ENCODE data around the gene DNAH10. TPM values are rescaled to one million over a fixed set of nuclear protein-coding genes. Genes with fewer than 3 reads are reported as not detected.

DNAH10 gene
- total RNA-seq, 2 experiments from 2014 or later, result 0.11 to 0.19 TPM

- CTCF ChIA-PET (ENCODE audit: unreplicated experiment), result no interaction called here
- Histone ChIP-seq H2AFZ (ENCODE audit: low read length) (no peak overlapping the region), H3K36me3 (ENCODE audit: insufficient read depth, low read length) (no peaks in the 10 kb centered on the region), H3K9me2 (ENCODE audit: insufficient read depth, low read length) (no peaks in the 10 kb centered on the region), H4K20me1 (ENCODE audit: insufficient read depth, low read length) (no peaks in the 10 kb centered on the region), H3K4me1 (ENCODE audit: insufficient read depth, low read length, poor library complexity, severe bottlenecking) (no peaks in the 10 kb centered on the region), H3K9me3 (ENCODE audit: low read length) (no peaks in the 10 kb centered on the region), H3K79me2 (ENCODE audit: insufficient read depth, low read depth, low read length) (no peaks in the 10 kb centered on the region), H3K4me2 (ENCODE audit: low read length) (no peak overlapping the region), H3K27ac (ENCODE audit: low read depth, low read length, poor library complexity, severe bottlenecking) (no peak overlapping the region), H3K4me3 (ENCODE audit: low read depth, low read length, poor library complexity, severe bottlenecking) (no peak overlapping the region)
- no peak for DNase-seq (ENCODE audit: low spot score)
- intact Hi-C loops (cut with micrococcal nuclease; ENCODE audit: unreplicated experiment), result no loop called here
- no peak for TF ChIP-seq EZH2phosphoT487 (IDR thresholded peaks at IDR 0.05; ENCODE audit: borderline replicate concordance, low read depth, low read length)
- no peak for TF ChIP-seq CTCF (conservative IDR thresholded peaks at IDR 0.05; ENCODE audit: low read length)
- POLR2A ChIA-PET, result no interaction called here
- no TSS peak for BruUV-seq (replicated peaks)
Measured at GRCh38 chr12:123879101-123879500, 117.0 kb downstream of the DNAH10 start.

GRCh38 chr12:123879691-123880090 is 117.6 kb downstream of the DNAH10 start:
- Histone ChIP-seq H3K4me1 (ENCODE audit: insufficient read depth, low read length, poor library complexity, severe bottlenecking) (no peaks in the 10 kb centered on the region), H2AFZ (ENCODE audit: low read length) (no peak overlapping the region), H3K79me2 (ENCODE audit: insufficient read depth, low read depth, low read length) (no peaks in the 10 kb centered on the region), H3K9me3 (ENCODE audit: low read length) (no peaks in the 10 kb centered on the region), H3K4me2 (ENCODE audit: low read length) (no peak overlapping the region), H3K4me3 (ENCODE audit: low read depth, low read length, poor library complexity, severe bottlenecking) (no peak overlapping the region), H4K20me1 (ENCODE audit: insufficient read depth, low read length) (no peaks in the 10 kb centered on the region), H3K27ac (ENCODE audit: low read depth, low read length, poor library complexity, severe bottlenecking) (no peak overlapping the region), H3K36me3 (ENCODE audit: insufficient read depth, low read length) (no peaks in the 10 kb centered on the region), H3K9me2 (ENCODE audit: insufficient read depth, low read length) (no peaks in the 10 kb centered on the region)
- no TSS peak for BruUV-seq (replicated peaks)
- TF ChIP-seq EZH2phosphoT487 (IDR thresholded peaks at IDR 0.05; ENCODE audit: borderline replicate concordance, low read depth, low read length) (no peak), CTCF (conservative IDR thresholded peaks at IDR 0.05; ENCODE audit: low read length) (no peak)
- no peak for DNase-seq (ENCODE audit: low spot score)
- ChIA-PET CTCF (ENCODE audit: unreplicated experiment) (no interaction called here), POLR2A (no interaction called here)
- intact Hi-C loops (cut with micrococcal nuclease; ENCODE audit: unreplicated experiment), result no loop called here

- Histone ChIP-seq H2AFZ (ENCODE audit: low read length) (no peak overlapping the region), H3K36me3 (ENCODE audit: insufficient read depth, low read length) (no peaks in the 10 kb centered on the region), H3K9me3 (ENCODE audit: low read length) (no peaks in the 10 kb centered on the region), H3K9me2 (ENCODE audit: insufficient read depth, low read length) (no peaks in the 10 kb centered on the region), H4K20me1 (ENCODE audit: insufficient read depth, low read length) (no peaks in the 10 kb centered on the region), H3K79me2 (ENCODE audit: insufficient read depth, low read depth, low read length) (no peaks in the 10 kb centered on the region), H3K27ac (ENCODE audit: low read depth, low read length, poor library complexity, severe bottlenecking) (no peak overlapping the region), H3K4me2 (ENCODE audit: low read length) (no peak overlapping the region), H3K4me3 (ENCODE audit: low read depth, low read length, poor library complexity, severe bottlenecking) (no peak overlapping the region), H3K4me1 (ENCODE audit: insufficient read depth, low read length, poor library complexity, severe bottlenecking) (no peaks in the 10 kb centered on the region)
- no peak for TF ChIP-seq EZH2phosphoT487 (IDR thresholded peaks at IDR 0.05; ENCODE audit: borderline replicate concordance, low read depth, low read length)
- TF ChIP-seq CTCF (conservative IDR thresholded peaks at IDR 0.05; ENCODE audit: low read length), result no peak
- BruUV-seq (replicated peaks), result no TSS peak
- POLR2A ChIA-PET, result no interaction called here
- intact Hi-C loops (cut with micrococcal nuclease; ENCODE audit: unreplicated experiment), result no loop called here
- no peak for DNase-seq (ENCODE audit: low spot score)
- CTCF ChIA-PET (ENCODE audit: unreplicated experiment), result no interaction called here
Measured at GRCh38 chr12:123882161-123882705, 120.1 kb downstream of the DNAH10 start.
